GM19025 (cell line): Measurements from ENCODE around the gene CACHD1.

Experiments
- ATAC-seq: cut with Tn5 transposase; IDR thresholded peaks from one replicate; pipeline ENCODE4 v1.9.1; 2021; ENCODE audit warnings: mild to moderate bottlenecking, low read depth, moderate library complexity; ENCODE audit not compliant: unreplicated experiment

Gene CACHD1

GRCh38 chr1:64518692-64519481, 49.0 kb downstream of the CACHD1 start:
- no peak for ATAC-seq

GRCh38 chr1:64519901-64520300, 50.0 kb downstream of the CACHD1 start:
- ATAC-seq: no peak

DNA sequence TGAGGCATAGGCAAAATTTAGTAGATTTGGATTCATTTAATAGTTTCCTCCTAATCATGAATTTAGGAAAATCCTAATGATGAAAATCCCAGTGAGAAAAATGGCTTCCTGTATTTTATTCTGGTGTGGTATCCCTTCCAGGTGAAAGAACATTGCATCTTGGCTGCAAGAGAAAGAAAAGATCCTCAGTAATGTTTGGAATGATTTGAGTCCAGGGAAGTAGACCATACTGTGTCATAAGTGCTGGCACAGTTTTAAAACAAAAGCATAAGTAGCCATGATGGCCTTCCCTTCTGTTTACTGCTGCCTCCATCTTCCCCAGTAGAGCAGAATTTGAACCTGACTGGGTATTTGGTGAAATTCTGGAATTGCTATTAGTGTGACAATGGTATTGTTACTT, 52.8 kb downstream of the CACHD1 start:
- ATAC-seq: no peak

DNA sequence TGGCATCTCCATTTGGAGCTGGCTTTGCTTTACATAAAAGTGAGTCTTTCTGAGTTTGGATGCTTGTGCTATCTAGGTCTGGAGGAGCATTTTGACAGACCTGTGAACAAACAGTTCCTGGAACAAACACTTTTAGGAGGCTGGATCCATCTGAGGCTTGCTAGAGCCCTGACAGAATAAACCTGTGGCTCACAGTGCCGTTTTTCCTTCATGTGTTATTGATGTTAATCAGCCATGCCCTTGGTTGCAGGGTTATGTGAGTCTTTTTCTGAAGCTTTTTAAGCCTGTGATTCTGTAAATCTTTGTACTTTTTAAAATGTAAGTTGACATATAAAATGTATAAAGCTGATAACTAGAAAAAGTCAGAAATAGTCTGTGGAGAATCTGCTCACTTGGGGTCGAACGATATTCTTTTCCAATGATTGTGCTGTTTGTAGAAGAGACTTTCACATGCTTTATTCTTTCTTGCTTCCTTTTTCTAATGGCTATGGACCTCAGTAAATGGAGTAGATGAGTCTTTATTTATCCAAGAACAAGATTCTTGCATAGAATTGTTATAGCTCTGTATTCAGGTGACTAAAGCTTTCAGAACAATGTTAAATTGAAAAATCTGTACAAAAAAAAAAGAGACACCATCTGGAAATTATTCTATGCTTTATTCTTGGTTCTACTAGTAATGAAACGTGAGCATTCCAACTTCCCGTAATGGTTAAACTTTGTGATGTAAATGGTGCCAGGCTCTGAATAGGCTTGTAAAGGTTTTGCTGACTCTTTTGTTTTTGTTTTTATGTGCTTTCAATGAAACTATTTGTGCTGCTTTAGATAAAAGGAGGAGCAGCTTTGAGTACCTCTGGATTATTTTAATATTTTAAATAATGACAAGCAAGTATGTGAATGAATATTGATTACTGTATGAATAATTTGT, 53.7 kb downstream of the CACHD1 start:
- no peak for ATAC-seq

DNA sequence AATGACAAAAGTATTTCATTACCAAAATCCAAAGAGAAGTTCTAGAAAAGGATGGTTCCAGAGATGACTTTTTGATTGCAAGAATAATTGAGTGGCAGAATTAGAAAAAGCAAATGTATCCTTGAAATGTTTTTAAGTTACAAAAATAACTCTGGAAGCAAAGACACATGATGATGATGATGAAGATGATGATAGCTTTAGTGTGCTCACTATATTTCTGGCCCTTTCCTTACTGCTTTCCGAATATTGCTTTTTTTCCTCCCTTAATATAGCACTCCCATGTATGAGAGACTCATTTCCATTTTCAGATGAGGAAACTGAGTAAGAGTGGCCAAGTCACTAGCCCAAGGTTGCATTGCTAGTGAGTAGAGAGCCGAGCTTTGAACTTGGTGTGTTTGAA, 54.7 kb downstream of the CACHD1 start:
- ATAC-seq: no peak

DNA sequence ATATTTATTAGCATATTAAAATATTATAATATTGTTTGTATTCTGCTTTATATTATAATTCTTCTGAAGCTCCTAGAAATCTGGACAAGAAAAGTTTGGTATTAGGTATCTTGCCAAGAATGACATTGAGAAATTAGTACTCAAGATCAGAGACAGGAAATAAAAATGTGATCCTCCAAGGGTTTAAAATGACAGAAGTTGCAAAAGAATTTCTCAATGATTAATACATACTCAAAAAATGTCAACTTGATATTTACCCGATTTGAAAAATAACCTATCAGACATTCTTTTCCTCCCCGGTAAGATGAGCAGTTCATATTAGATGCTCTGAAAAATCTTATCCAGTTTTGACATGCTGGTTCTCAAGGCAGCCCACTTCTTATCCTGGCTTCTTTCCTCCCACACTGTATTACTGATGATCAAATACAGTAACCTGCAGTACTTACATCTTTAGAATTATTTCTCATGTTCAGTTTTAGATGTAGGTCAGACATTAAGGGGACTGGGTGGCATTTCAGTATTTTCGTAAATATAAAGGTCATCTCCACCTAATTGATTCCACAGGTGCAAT, 55.3 kb downstream of the CACHD1 start:
- no peak for ATAC-seq

DNA sequence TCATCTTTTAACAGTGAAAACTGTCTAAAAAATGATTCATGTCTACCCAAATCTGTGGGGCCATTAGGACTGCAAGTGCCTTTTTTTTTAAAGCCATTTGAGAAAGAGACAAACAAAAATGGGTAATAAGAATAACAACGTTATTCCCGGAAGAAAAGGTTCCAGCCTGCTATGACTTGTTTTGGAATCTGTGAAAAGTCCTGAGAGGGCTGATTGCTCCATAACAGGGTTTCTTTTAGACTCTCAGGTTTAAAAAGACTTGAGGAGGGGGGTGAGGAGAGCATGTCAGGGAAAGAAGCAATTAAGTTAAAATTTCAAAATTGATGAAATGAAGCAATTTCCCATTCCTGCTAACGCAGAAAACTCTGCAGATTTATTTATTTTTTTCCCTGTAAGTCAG, 56.4 kb downstream of the CACHD1 start:
- no peak for ATAC-seq

DNA sequence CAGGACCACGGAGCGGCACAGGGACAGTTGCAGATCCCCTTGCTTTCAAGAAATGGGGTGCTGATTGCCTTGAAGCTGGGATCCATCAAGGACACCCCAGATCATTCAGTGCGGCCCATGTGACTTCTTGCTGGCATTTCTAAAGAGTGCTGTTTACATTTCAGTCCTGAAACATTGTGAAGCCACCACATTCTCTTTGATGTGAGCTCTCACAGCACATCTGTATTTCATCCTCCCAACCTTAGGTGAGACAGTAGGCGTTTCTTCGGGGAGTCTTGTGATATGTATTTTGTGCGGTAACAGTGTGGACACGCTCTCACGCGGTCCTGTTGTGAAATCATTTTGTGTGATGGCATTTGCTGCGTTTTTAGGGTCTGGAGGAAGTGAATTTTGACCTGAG, 57.2 kb downstream of the CACHD1 start:
- no peak for ATAC-seq

GRCh38 chr1:64527786-64528185, 57.9 kb downstream of the CACHD1 start:
- ATAC-seq: no peak

DNA sequence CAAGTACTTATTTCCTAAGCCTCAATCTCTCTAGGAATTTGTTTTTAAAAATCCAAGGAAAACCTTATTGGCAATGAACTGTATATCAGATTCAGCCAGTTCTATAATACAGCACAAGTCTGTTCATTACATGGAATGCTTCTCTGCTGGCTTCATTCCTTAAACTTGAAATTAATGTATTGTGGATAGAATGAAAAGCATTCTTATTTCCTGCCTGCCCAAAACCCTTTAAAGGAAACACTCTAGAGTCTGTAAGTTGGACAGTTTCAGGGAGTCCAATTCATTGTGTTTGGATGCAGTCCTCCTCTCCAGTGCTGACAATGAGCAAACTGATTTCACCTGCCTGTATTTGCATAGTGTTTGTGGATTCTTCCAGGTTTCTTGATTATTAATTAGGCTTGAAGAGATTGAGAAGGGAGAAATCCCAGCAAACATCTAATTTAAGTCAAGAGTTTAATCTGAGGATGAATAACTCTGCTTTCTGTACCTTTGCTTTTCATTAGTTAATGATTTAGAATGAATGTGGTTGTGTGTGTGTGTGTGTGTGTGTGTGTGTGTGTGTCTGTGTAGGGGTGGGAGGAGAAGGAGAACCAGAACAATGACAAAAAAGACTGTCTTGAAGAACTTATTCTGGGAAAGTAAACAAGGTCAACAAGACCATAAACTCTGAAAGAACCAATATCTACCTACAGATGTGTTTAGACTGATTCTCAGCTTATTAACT, 61.2 kb downstream of the CACHD1 start:
- no peak for ATAC-seq

DNA sequence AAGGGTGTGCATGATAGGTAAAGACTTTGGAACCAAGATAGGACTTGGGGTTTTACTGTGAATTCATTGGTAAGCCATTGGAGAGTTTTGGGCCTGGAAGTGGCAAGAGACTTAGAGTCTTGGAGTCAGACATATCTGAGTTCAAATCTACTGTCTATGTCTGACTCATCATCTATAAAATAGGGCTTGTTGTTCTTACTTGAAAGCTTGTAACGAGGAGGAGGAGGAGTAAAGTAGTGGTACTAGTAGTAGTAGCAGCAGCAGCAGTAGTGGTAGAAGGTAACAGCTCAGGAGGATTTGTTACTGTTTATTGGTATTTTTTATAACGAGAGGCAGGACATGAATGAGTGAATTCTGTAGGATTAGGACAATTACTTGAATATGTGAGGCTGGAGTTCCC, 62.7 kb downstream of the CACHD1 start:
- no peak for ATAC-seq

GRCh38 chr1:64535938-64536835, 66.3 kb downstream of the CACHD1 start:
- ATAC-seq: no peak

- no peak for ATAC-seq
These were observed 67.0 kb downstream of the CACHD1 start for GRCh38 chr1:64536836-64537490.

DNA sequence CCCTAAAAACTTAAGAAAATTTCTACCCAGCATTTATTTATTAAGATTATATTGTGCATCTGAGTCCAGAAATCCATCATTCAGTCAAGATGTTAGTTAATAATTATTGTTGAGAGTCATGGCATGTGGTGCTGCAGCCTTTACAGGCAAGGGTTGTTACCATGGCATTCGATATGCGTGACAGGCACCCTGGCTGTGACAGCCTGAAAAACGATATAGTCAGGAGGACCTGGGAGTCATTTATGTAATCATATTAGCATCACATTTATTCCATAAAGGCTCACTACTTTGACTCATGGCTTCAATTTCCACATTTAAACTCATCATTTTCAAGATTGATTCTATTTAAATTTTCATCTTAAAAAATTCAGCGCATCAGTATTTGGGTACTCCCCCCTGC, 68.0 kb downstream of the CACHD1 start:
- no peak for ATAC-seq

DNA sequence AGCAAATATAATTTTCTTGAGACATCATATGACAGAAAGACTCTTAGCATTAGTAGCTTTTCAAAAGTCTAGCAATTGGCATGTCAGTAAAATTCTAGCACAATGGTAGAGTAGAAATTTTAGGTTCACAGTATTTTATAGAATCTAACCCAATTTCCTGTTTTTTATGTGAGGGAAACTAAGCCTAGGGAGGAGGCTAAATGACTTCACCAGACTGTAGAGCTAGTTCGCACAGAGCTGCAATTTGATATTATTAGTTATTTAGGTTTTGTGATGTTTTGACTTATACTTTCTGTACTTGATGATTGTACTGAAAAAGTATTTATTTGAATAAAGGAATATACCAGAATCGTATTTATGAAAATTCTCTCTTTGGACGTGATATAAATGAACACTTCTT, 68.5 kb downstream of the CACHD1 start:
- ATAC-seq: no peak

DNA sequence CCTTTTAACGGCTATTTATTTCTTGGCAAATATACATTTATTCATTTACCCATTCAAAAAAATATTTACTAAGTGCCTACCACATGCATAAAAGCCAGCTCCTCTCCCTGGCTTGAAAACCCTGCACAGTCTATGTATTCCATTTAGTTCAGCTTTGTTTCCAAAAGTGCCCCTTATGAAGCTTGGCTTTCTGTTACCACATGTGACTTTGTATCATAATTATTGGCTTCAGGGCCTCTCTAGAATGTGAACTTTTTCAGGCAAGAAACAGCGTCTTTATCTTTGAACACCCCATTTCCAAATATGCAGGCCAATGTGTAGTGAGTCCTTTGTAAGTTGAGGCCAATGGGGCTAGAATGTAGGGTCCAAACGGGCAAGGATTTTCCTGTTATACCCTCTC, 69.4 kb downstream of the CACHD1 start:
- no peak for ATAC-seq

- no peak for ATAC-seq
These were observed 69.9 kb downstream of the CACHD1 start for GRCh38 chr1:64539781-64540218.

DNA sequence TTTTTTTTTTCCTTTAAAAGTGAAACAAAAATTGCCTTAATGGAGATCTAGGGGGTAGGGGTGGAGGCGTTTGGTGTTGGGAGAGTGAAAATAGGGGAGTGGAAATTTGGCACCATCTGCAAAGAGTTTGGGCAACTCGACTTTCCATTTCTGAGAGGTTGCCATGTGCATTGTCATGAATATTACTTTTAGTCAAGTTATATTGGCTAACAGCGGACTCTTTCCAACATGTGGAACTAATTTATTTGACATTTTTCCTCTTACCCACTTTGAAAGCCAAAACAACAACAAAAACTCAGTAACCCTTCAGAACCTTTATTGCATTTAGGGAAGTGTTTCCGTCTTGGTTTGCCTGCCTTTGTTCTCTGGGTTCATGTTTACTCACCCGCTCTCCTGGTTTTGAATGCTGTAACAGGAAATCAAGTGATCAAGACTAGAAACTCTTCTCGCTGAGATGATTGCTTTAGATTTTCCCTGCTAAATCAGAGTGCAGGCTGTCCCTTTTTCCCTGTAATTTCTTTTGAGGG, 70.4 kb downstream of the CACHD1 start:
- ATAC-seq: no peak

DNA sequence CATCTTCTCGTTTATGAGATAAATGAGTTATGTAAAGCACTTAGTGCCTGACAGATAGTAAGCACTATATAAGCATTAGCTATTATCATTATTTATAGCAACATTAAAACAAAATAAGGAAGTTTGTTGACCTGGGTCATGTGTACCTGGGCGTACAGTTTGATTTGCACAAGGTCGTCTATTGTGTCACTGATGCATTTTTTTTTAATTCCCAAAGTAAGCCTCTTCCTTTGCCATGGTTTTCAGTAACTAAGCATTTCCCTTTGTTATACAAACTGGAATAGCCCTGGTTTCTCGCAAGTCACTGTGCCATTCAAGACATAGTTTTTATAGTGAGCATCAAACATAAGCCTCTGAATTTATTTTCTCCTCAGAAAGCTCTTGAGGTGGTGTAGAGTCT, 72.2 kb downstream of the CACHD1 start:
- ATAC-seq: no peak
